HEK293 (cell line): ENCODE measurements around the gene RTN4RL2.
A peak's percentile ranks its signal among the peaks of the same experiment; 100 is the strongest.

ENCODE experiments used
- CTCF ChIA-PET: fragments of 350-600 bp; formaldehyde crosslinking; extraction: SDS; loops from one replicate; lab custom pipeline; 2021; ENCODE audit warnings: antibody characterized with exemption; lab: Yijun Ruan, JAX
- POLR2A ChIA-PET: fragments of 300-600 bp; formaldehyde crosslinking; extraction: SDS; loops from one replicate; lab custom pipeline; 2020; ENCODE audit warnings: antibody characterized with exemption, inconsistent platforms; lab: Yijun Ruan, JAX
- H3K27ac ChIP-seq: fragments of 200-500 bp; sonication (Bioruptor generic); 2 replicates; pipeline ENCODE4 v1.5.1; 2014; ENCODE audit warnings: low read depth, low read length, control low read depth, inconsistent platforms; ENCODE audit errors: extremely low read depth
- H3K36me3 ChIP-seq, 2 experiments: fragments of 200-500 bp in 1 of 2; sonication (Bioruptor generic) in 1 of 2; 1 replicate in 1 of 2; 2 replicates in 1 of 2; pipeline ENCODE4 v1.5.1; 2014 to 2017; ENCODE audit warnings: inconsistent platforms in 2 of 2, low read length in 2 of 2; ENCODE audit not compliant: control insufficient read depth in 2 of 2, insufficient read depth in 1 of 2
- H3K4me1 ChIP-seq: fragments of 200-500 bp; sonication (Bioruptor generic); 2 replicates; pipeline ENCODE4 v1.5.1; 2014; ENCODE audit warnings: mild to moderate bottlenecking, low read length, inconsistent platforms; ENCODE audit not compliant: control insufficient read depth, insufficient read depth
- H3K4me3 ChIP-seq: 2 replicates; pipeline ENCODE4 v1.5.1; 2011; ENCODE audit warnings: low read depth, mild to moderate bottlenecking, control low read depth, low read length, moderate library complexity
- H3K9me3 ChIP-seq: fragments of 200-500 bp; sonication (Bioruptor generic); 2 replicates; pipeline ENCODE4 v1.5.1; 2014; ENCODE audit warnings: low read depth, low read length, inconsistent platforms; ENCODE audit not compliant: control insufficient read depth, insufficient read depth
- ZNF121 ChIP-seq: fragments of 450-650 bp; formaldehyde crosslinking; IDR thresholded peaks from 2 replicates; pipeline ENCODE4 v1.5.1; 2016; ENCODE audit warnings: missing biosample characterization, missing genetic modification characterization
- ZNF202 ChIP-seq: fragments of 450-650 bp; formaldehyde crosslinking; IDR thresholded peaks from 2 replicates; pipeline ENCODE4 v1.5.1; 2016; ENCODE audit warnings: missing biosample characterization, missing genetic modification characterization, borderline replicate concordance
- ZNF266 ChIP-seq: fragments of 450-650 bp; formaldehyde crosslinking; IDR thresholded peaks from 2 replicates; pipeline ENCODE4 v1.5.1; 2016; ENCODE audit warnings: missing biosample characterization, missing genetic modification characterization, low read depth
- ZNF350 ChIP-seq: fragments of 450-650 bp; formaldehyde crosslinking; IDR thresholded peaks from 2 replicates; pipeline ENCODE4 v1.5.0; 2017; ENCODE audit warnings: missing biosample characterization, mild to moderate bottlenecking, missing genetic modification characterization
- ZNF48 ChIP-seq: fragments of 450-650 bp; formaldehyde crosslinking; IDR thresholded peaks from 2 replicates; pipeline ENCODE4 v1.5.1; 2016; ENCODE audit warnings: missing biosample characterization, missing genetic modification characterization
- TF ChIP-seq, protein P1 (sequence below): fragments of 450-650 bp; formaldehyde crosslinking; IDR thresholded peaks from 2 replicates; pipeline ENCODE4 v1.5.1; 2016; ENCODE audit warnings: missing biosample characterization, missing genetic modification characterization, low read depth

The RTN4RL2 gene

DNA sequence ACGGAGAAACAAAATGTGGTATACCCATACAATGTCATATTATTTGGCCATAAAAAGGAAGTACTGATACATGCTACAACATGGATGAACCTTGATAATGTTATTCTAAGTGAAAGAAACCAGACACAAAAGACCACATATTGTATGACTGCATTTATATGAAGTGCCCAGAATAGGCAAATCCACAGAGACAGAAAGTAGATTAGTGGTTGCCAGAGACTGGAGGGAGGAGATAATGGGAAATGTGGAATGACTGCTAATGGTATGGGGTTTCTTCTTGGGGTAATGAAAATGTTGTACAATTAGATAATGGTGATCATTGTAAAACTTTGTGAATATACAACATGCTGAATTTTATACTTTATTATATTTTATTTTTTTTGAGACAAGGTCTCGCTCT lies 60.8 kb downstream of the RTN4RL2 start (continued):
- no peak for TF ChIP-seq ZNF266
- TF ChIP-seq ZNF350 (tag by site-specific recombination), result no peak
- TF ChIP-seq ZNF48 (tag by site-specific recombination), result no peak

GRCh38 chr11:57523419-57523818 lies 63.1 kb downstream of the RTN4RL2 start:
- Histone ChIP-seq H3K4me1 (no peaks in the 10 kb centered on the region), H3K27ac (no peak overlapping the region), H3K9me3 (no peaks in the 10 kb centered on the region), H3K4me3 (no peak overlapping the region), H3K36me3 (peaks cover 0 to 19% of the 10 kb centered on the region in 2 experiments; a peak in 1 of 3 replicates)
- ChIA-PET POLR2A (interaction anchor here (1.6 to 2.0 kb wide), 2 partner anchors 8 to 30 kb away, joined by 8 read pairs; partner anchors contain the start of gene SLC43A1), CTCF (interaction anchor here (0.9 to 12.7 kb wide), 5 partner anchors 31 to 173 kb away, joined by 3 to 218 read pairs (median 4); partner anchors contain the start of genes RTN4RL2 and UBE2L6)
- TF ChIP-seq ZNF202 (tag by site-specific recombination) (no peak), ZNF121 (tag by site-specific recombination) (0 out of 2 replicates have a peak, but pooled peaks have one; percentile 12)
- TF ChIP-seq, protein P1, sequence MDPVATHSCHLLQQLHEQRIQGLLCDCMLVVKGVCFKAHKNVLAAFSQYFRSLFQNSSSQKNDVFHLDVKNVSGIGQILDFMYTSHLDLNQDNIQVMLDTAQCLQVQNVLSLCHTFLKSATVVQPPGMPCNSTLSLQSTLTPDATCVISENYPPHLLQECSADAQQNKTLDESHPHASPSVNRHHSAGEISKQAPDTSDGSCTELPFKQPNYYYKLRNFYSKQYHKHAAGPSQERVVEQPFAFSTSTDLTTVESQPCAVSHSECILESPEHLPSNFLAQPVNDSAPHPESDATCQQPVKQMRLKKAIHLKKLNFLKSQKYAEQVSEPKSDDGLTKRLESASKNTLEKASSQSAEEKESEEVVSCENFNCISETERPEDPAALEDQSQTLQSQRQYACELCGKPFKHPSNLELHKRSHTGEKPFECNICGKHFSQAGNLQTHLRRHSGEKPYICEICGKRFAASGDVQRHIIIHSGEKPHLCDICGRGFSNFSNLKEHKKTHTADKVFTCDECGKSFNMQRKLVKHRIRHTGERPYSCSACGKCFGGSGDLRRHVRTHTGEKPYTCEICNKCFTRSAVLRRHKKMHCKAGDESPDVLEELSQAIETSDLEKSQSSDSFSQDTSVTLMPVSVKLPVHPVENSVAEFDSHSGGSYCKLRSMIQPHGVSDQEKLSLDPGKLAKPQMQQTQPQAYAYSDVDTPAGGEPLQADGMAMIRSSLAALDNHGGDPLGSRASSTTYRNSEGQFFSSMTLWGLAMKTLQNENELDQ (tag by site-specific recombination), result no peak
